Endothelial cell of hepatic sinusoid (primary cell): ENCODE measurements around the gene CMTM1.

Experiments used
- in situ Hi-C: cut with HindIII; loops from 2 replicates; pipeline ENCODE4 v1.10.0; 2017; ENCODE audit warnings: low sequenced_read_pairs

The CMTM1 gene

GRCh38 chr16:66587881-66588600 lies 21.8 kb downstream of the CMTM1 start:
- in situ Hi-C loops = loop anchor here (25.0 kb wide), 1 partner anchor 176 kb away; no protein-coding TSS in a partner anchor

- in situ Hi-C loops = loop anchor here (25.0 kb wide), 1 partner anchor 177 kb away; no protein-coding TSS in a partner anchor
Observed at GRCh38 chr16:66588981-66589713, 22.9 kb downstream of the CMTM1 start.

- in situ Hi-C loops = loop anchor here (25.0 kb wide), 1 partner anchor 178 kb away; no protein-coding TSS in a partner anchor
Observed at GRCh38 chr16:66590322-66590721, 24.1 kb downstream of the CMTM1 start.

GRCh38 chr16:66591018-66591417 lies 24.8 kb downstream of the CMTM1 start:
- in situ Hi-C loops = loop anchor here (25.0 kb wide), 1 partner anchor 179 kb away; no protein-coding TSS in a partner anchor

GRCh38 chr16:66592241-66592640 lies 26.0 kb downstream of the CMTM1 start:
- in situ Hi-C loops = loop anchor here (25.0 kb wide), 1 partner anchor 180 kb away; no protein-coding TSS in a partner anchor

GRCh38 chr16:66592814-66593213 lies 26.6 kb downstream of the CMTM1 start:
- in situ Hi-C loops = loop anchor here (25.0 kb wide), 1 partner anchor 181 kb away; no protein-coding TSS in a partner anchor

GRCh38 chr16:66594739-66595138 lies 28.5 kb downstream of the CMTM1 start:
- in situ Hi-C loops = loop anchor here (25.0 kb wide), 1 partner anchor 182 kb away; no protein-coding TSS in a partner anchor

- in situ Hi-C loops = loop anchor here (25.0 kb wide), 1 partner anchor 184 kb away; no protein-coding TSS in a partner anchor
Observed at GRCh38 chr16:66596559-66596958, 30.3 kb downstream of the CMTM1 start.

GRCh38 chr16:66596986-66597848 lies 31.0 kb downstream of the CMTM1 start:
- in situ Hi-C loops = loop anchor here (25.0 kb wide), 1 partner anchor 185 kb away; no protein-coding TSS in a partner anchor

GRCh38 chr16:66598111-66598510 lies 31.9 kb downstream of the CMTM1 start:
- in situ Hi-C loops = loop anchor here (25.0 kb wide), 1 partner anchor 186 kb away; no protein-coding TSS in a partner anchor

- in situ Hi-C loops = loop anchor here (25.0 kb wide), 1 partner anchor 187 kb away; no protein-coding TSS in a partner anchor
Observed at GRCh38 chr16:66599726-66600125, 33.5 kb downstream of the CMTM1 start.

GRCh38 chr16:66600477-66600876 lies 34.2 kb downstream of the CMTM1 start:
- in situ Hi-C loops = no loop called here

- in situ Hi-C loops = no loop called here
Observed at GRCh38 chr16:66601471-66601870, 35.2 kb downstream of the CMTM1 start.

GRCh38 chr16:66603537-66604375 lies 37.5 kb downstream of the CMTM1 start:
- in situ Hi-C loops = no loop called here

GRCh38 chr16:66604376-66605176 lies 38.3 kb downstream of the CMTM1 start, which contains the start of gene CMTM3:
Gene CMTM3, plus strand, starts transcription at chr16:66604704. Its CDS starts 102 bp downstream, at chr16:66604806.
- in situ Hi-C loops = no loop called here

GRCh38 chr16:66605177-66605978 lies 39.1 kb downstream of the CMTM1 start:
- in situ Hi-C loops = no loop called here

GRCh38 chr16:66605979-66606751 lies 39.9 kb downstream of the CMTM1 start:
- in situ Hi-C loops = no loop called here
